ENCODE results near the gene PLEKHH1.

DNA sequence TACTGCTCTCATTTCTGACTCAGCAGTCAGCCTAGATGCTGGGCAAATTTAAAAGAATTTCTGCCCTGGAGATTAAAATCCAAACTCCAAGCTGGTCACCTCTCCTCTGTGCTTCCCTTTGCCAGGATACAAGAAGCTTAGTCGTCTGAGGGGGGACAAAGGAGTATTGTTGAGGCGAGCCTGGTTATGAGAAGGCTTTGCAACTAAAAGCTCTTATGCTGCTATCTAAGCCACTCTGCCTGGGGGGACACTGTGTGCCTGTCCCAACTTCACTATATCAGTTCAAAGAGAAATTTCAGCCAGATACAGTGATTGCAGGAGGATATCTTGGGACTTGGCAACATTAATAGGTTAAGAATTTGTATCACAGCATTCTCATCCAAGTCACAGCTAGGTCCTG lies 10.8 kb upstream of the PLEKHH1 start:
- TF ChIP-seq POLR2AphosphoS5 (IDR thresholded peaks at IDR 0.05) (no peak), POLR2A (IDR thresholded peaks at IDR 0.05) (no peak)
